ENCODE measurements around the gene RAMACL. TPM values are rescaled to one million over a fixed set of nuclear protein-coding genes. Genes with fewer than 3 reads are reported as not detected.

The RAMACL gene
- total and polyA plus RNA-seq, 7 donors, result 0.34 to 3.0 (median 1.4) TPM; not detected in 2

GRCh38 chr6:166610069-166610468, 23.6 kb upstream of the RAMACL start:
- Histone ChIP-seq H3K4me3 (no peak overlapping the region), H3K36me3 (no peaks in the 10 kb centered on the region), H3K27ac (no peak overlapping the region), H3K4me1 (peaks cover 0 to 43% (median 24%) of the 10 kb centered on the region in 4 donors), H3K9me3 (no peaks in the 10 kb centered on the region), H3K27me3 (no peaks in the 10 kb centered on the region)
- intact Hi-C loops (cut with DNase I), result no loop called here
- TF ChIP-seq POLR2AphosphoS5 (IDR thresholded peaks at IDR 0.05) (no peak), EP300 (IDR thresholded peaks at IDR 0.05) (no peak)
- DNase-seq, result no peak
- 90% methylated on average over 9 of the region's 9 CpGs for WGBS, 2 donors

GRCh38 chr6:166608774-166609173, 22.3 kb upstream of the RAMACL start:
- Histone ChIP-seq H3K4me1 (peaks cover 0 to 33% (median 19%) of the 10 kb centered on the region in 4 donors), H3K27ac (peak overlapping the region; percentile 11 to 64 (median 26)), H3K4me3 (no peak overlapping the region), H3K36me3 (no peaks in the 10 kb centered on the region), H3K27me3 (no peaks in the 10 kb centered on the region), H3K9me3 (no peaks in the 10 kb centered on the region)
- 79 to 80% methylated on average over 4 of the region's 4 CpGs for WGBS, 2 donors
- intact Hi-C loops (cut with DNase I), result no loop called here
- no peak for TF ChIP-seq POLR2AphosphoS5 (IDR thresholded peaks at IDR 0.05)
- no peak for TF ChIP-seq EP300 (IDR thresholded peaks at IDR 0.05)
- TF ChIP-seq CTCF (IDR thresholded peaks at IDR 0.05), result no peak
- TF ChIP-seq POLR2A (IDR thresholded peaks at IDR 0.05), result no peak
- no peak for DNase-seq

GRCh38 chr6:166605752-166606151, 19.3 kb upstream of the RAMACL start:
- Histone ChIP-seq H3K27me3 (no peaks in the 10 kb centered on the region), H3K27ac (no peak overlapping the region), H3K36me3 (no peaks in the 10 kb centered on the region), H3K4me3 (no peak overlapping the region), H3K9me3 (no peaks in the 10 kb centered on the region), H3K4me1 (peaks cover 0 to 32% (median 14%) of the 10 kb centered on the region in 4 donors)
- TF ChIP-seq EP300 (IDR thresholded peaks at IDR 0.05) (no peak), POLR2AphosphoS5 (IDR thresholded peaks at IDR 0.05) (no peak), POLR2A (IDR thresholded peaks at IDR 0.05) (no peak), CTCF (IDR thresholded peaks at IDR 0.05) (no peak)
- 96% methylated on average over 6 of the region's 6 CpGs for WGBS, 2 donors
- DNase-seq, result no peak
- intact Hi-C loops (cut with DNase I), result no loop called here

GRCh38 chr6:166604911-166605310, 18.4 kb upstream of the RAMACL start:
- H3K27me3 ChIP-seq, result no peaks in the 10 kb centered on the region
- intact Hi-C loops (cut with DNase I), result no loop called here
- H3K36me3 ChIP-seq, result no peaks in the 10 kb centered on the region
- no peak for TF ChIP-seq EP300 (IDR thresholded peaks at IDR 0.05)
- no peak for TF ChIP-seq POLR2A (IDR thresholded peaks at IDR 0.05)
- no peak for TF ChIP-seq POLR2AphosphoS5 (IDR thresholded peaks at IDR 0.05)
- no peak for TF ChIP-seq CTCF (IDR thresholded peaks at IDR 0.05)
- no peak for DNase-seq
- no peaks in the 10 kb centered on the region for H3K9me3 ChIP-seq
- WGBS, 2 donors, result 88 to 93% methylated on average over 6 of the region's 6 CpGs
- H3K4me1 ChIP-seq, result peaks cover 0 to 32% (median 14%) of the 10 kb centered on the region in 4 donors
- H3K4me3 ChIP-seq, result no peak overlapping the region
- H3K27ac ChIP-seq, result no peak overlapping the region

- no peak for TF ChIP-seq CTCF (IDR thresholded peaks at IDR 0.05)
- TF ChIP-seq EP300 (IDR thresholded peaks at IDR 0.05), result no peak
- no peak for TF ChIP-seq POLR2AphosphoS5 (IDR thresholded peaks at IDR 0.05)
- TF ChIP-seq POLR2A (IDR thresholded peaks at IDR 0.05), result no peak
- DNase-seq, result peak; percentile 54
- Histone ChIP-seq H3K27me3 (no peaks in the 10 kb centered on the region), H3K27ac (no peak overlapping the region), H3K4me3 (no peak overlapping the region), H3K36me3 (no peaks in the 10 kb centered on the region), H3K9me3 (no peaks in the 10 kb centered on the region), H3K4me1 (peaks cover 0 to 31% (median 16%) of the 10 kb centered on the region in 4 donors)
- intact Hi-C loops (cut with DNase I), result no loop called here
- WGBS, 2 donors, result 97% methylated on average over 9 of the region's 9 CpGs
Observed at GRCh38 chr6:166604328-166604727, 17.9 kb upstream of the RAMACL start.

Measured in sigmoid colon (tissue), 7 donors.